Heart left ventricle (tissue), 16 donors: ENCODE measurements around the gene ETAA1. TPM values are rescaled to one million over a fixed set of nuclear protein-coding genes. Genes with fewer than 3 reads are reported as not detected.

Experiments
- ATAC-seq, 4 donors: fragments of 200-7000 bp; cut with Tn5 transposase; one replicate each; pipeline ENCODE4 v1.9.1; 2020 to 2022; ENCODE audit warnings: moderate library complexity in 4 of 4, mild to moderate bottlenecking in 3 of 4, moderate number of reproducible peaks in 1 of 4
- DNase-seq, 5 donors: peaks; one replicate each; pipeline ENCODE4 v3.0.0-alpha.2; 2020
- H3K27ac ChIP-seq, 12 donors: fragments of 200-600 bp; sonication (generic) in 4 of 12; one replicate each; pipeline versions ENCODE4 v1.5.0 to v1.8.0; 2016 to 2022; ENCODE audit warnings: mild to moderate bottlenecking in 2 of 12
- H3K27me3 ChIP-seq, 9 donors: fragments of 200-600 bp; sonication (generic) in 2 of 9; one replicate each; pipeline versions ENCODE4 v1.5.1 to v1.8.0; 2016 to 2022; ENCODE audit warnings: mild to moderate bottlenecking in 3 of 9
- H3K36me3 ChIP-seq, 9 donors: fragments of 200-600 bp; sonication (generic) in 2 of 9; one replicate each; pipeline versions ENCODE4 v1.5.0 to v1.8.0; 2018 to 2022; ENCODE audit warnings: mild to moderate bottlenecking in 2 of 9
- H3K4me1 ChIP-seq, 12 donors: fragments of 200-600 bp; sonication (generic) in 4 of 12; one replicate each; pipeline versions ENCODE4 v1.5.0 to v1.8.0; 2016 to 2022; ENCODE audit warnings: mild to moderate bottlenecking in 3 of 12
- H3K4me3 ChIP-seq, 12 donors: fragments of 200-600 bp; sonication (generic) in 4 of 12; one replicate each; pipeline versions ENCODE4 v1.5.0 to v1.8.0; 2017 to 2022; ENCODE audit warnings: mild to moderate bottlenecking in 9 of 12, moderate library complexity in 4 of 12
- H3K9me3 ChIP-seq, 12 donors: fragments of 200-600 bp; sonication (generic) in 4 of 12; one replicate each; pipeline versions ENCODE4 v1.5.0 to v1.8.0; 2016 to 2022; ENCODE audit warnings: mild to moderate bottlenecking in 1 of 12
- POLR2A ChIP-seq, 2 donors: fragments of 450-650 bp; IDR thresholded peaks; one replicate each; pipeline ENCODE4 v1.6.1; 2017; ENCODE audit warnings: antibody characterized with exemption in 2 of 2, mild to moderate bottlenecking in 2 of 2, moderate library complexity in 2 of 2
- WGBS, 4 donors: extraction: QIAGEN DNeasy Blood & Tissue Kit in 2 of 4; methylation state at CpG; one replicate each; pipeline versions ENCODE4 v1.1.5 to v1.1.7; 2013 to 2018; 5-methylcytosine and 5-hydroxymethylcytosine counted together
- intact Hi-C, 10 donors: fragments of 100-400 bp; cut with DNase I; formaldehyde crosslinking; loops; one replicate each; pipeline versions ENCODE4 v1.11.1 to v1.14.2; 2022
- polyA plus RNA-seq, 2 donors: library from polyadenylated mRNA; stranded (reverse); fragments of 200-250 nt; gene quantifications; one replicate each; pipeline ENCODE4 v1.2.3, GENCODE V29; 2013
- total RNA-seq, 9 donors: library from RNA; depleted of rRNA in 2 of 9; stranded (reverse); fragments of >200 nt in 2 of 9; fragmentation: NEBNext Ultra II Directional in 3 of 9; extraction: Animal tissue kit (Norgen Biotek cat#: 25700) in 3 of 9; gene quantifications; one replicate each; pipeline versions ENCODE4 v1.1.0 to v1.2.4, GENCODE V29; 2016 to 2023
- TF ChIP-seq, protein P1 (sequence below), 12 donors: fragments of 200-600 bp; sonication (generic) in 4 of 12; IDR thresholded peaks; one replicate each; pipeline versions ENCODE4 v1.5.0 to v1.8.0; 2018 to 2022; ENCODE audit warnings: antibody characterized with exemption in 12 of 12, mild to moderate bottlenecking in 5 of 12
- donor health status: ischemic (EF 13 %, LVEDD 7.1; RV severe dilation, severe dysfunction).
- donor health status: healthy with polysubstance abuse.
- donor health status: DM: no; HTN: yes; CAD: no.
- donor health status: DM: no; HTN: no; CAD: no.
- donor health status: ischemic (EF 25% LVEDD 6.9; RV normal size, moderate dysfunction).
- donor health status: ischemic (EF 25% LVEDD 5.7; RV mildly dilated, moderate dysfunction).
- donor health status: healthy.
- donor health status: DM: yes; HTN: yes; CAD: no.
- donor health status: ischemic (EF 35%, LVEDD 5.7; RV mildly dilated, moderate dysfunction).
- donor health status: nonischemic (EF 11% LVEDD 7.7; RV severe dilation, severe dysfunction).
- donor health status: DM: yes; HTN: yes; CAD: no.
- donor health status: PGD.
- donor health status: ischemic (EF 29% LVEDD 5.4; RV normal size, mild dysfunction).
- donor health status: nonischemic (EF 23%, LVEDD 6.1; RV moderate dilation, normal function).

The ETAA1 gene
- total and polyA plus RNA-seq, 11 donors = 4.1 to 7.8 (median 5.3) TPM

DNA sequence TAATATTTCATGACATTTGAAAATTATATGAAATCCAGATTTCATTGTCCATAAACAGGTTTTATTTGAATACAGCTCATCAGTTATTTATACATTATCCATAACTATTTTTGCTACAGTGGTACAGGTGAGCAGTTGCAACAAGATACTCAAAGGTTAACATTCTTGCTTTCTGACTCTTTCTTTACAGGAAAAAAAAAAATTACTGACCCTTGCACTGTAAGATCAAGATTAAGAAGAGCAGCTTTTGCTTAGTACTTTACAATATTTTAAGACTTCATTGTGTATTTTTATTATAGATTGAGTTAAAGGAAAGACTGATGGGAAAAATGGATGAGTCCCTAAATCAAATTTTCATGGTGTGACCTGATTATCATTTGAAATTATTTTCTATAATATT lies 11.2 kb downstream of the ETAA1 start:
- TF ChIP-seq, protein P1, sequence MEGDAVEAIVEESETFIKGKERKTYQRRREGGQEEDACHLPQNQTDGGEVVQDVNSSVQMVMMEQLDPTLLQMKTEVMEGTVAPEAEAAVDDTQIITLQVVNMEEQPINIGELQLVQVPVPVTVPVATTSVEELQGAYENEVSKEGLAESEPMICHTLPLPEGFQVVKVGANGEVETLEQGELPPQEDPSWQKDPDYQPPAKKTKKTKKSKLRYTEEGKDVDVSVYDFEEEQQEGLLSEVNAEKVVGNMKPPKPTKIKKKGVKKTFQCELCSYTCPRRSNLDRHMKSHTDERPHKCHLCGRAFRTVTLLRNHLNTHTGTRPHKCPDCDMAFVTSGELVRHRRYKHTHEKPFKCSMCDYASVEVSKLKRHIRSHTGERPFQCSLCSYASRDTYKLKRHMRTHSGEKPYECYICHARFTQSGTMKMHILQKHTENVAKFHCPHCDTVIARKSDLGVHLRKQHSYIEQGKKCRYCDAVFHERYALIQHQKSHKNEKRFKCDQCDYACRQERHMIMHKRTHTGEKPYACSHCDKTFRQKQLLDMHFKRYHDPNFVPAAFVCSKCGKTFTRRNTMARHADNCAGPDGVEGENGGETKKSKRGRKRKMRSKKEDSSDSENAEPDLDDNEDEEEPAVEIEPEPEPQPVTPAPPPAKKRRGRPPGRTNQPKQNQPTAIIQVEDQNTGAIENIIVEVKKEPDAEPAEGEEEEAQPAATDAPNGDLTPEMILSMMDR (IDR thresholded peaks at IDR 0.05) = no peak
- TF ChIP-seq POLR2A (IDR thresholded peaks at IDR 0.05) = no peak
- Histone ChIP-seq H3K27ac (no peak overlapping the region), H3K4me1 (no peaks in the 10 kb centered on the region), H3K4me3 (no peak overlapping the region), H3K27me3 (no peaks in the 10 kb centered on the region), H3K36me3 (peaks cover 0 to 86% (median 52%) of the 10 kb centered on the region in 9 donors), H3K9me3 (no peaks in the 10 kb centered on the region)
- intact Hi-C loops = no loop called here
- DNase-seq = no peak
- ATAC-seq = no peak

DNA sequence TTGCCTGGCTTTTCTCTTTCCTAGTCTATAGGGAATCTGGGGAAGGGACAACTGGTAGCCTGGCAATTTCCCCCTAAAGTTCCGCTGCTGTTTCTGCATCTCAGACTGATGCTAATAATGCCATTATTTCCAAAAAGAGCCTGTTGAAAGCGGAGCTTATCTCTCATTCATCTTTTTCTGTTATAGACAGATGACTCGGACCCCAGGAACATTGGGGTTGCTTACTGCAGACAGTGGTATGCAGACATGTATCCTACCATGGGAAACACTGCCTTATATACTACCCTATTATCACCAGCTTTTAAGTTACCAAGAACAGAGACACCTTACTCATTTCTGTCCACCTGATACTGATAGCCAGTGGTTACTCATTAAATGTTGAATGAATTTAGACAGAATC lies 15.3 kb downstream of the ETAA1 start:
- Histone ChIP-seq H3K27me3 (no peaks in the 10 kb centered on the region), H3K27ac (no peak overlapping the region), H3K36me3 (peaks cover 0 to 45% (median 25%) of the 10 kb centered on the region in 9 donors), H3K4me1 (no peaks in the 10 kb centered on the region), H3K4me3 (no peak overlapping the region), H3K9me3 (no peaks in the 10 kb centered on the region)
- no peak for ATAC-seq
- no peak for DNase-seq
- no peak for TF ChIP-seq POLR2A (IDR thresholded peaks at IDR 0.05)
- TF ChIP-seq, protein P1 (IDR thresholded peaks at IDR 0.05) = no peak
- intact Hi-C loops = no loop called here
- 94 to 99% (median 95%) methylated on average over 3 of the region's 3 CpGs for WGBS, 4 donors

DNA sequence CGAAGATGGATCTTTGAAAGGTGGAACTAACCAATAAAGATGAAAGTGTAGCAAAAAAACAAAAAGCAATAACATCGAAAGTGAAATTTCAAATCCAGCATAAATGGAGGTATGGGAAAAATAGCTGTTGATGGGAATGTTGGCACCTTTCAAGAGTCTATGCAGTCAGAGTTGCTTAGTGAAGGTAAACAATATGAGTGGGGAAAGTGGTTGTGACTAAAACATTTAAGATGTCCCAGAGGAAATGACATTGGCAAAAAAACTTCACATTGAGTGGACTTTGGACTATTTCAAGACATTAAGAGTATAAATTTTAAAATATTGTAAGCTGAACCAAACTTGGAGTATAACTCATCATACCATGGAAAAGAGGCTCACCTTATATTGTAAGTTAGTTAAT lies 17.7 kb downstream of the ETAA1 start:
- no peak overlapping the region for H3K4me3 ChIP-seq
- peaks cover 0 to 25% (median 18%) of the 10 kb centered on the region in 9 donors for H3K36me3 ChIP-seq
- 93 to 96% (median 94%) methylated on average over 2 of the region's 2 CpGs for WGBS, 4 donors
- TF ChIP-seq POLR2A (IDR thresholded peaks at IDR 0.05) = no peak
- TF ChIP-seq, protein P1 (IDR thresholded peaks at IDR 0.05) = no peak
- no peaks in the 10 kb centered on the region for H3K9me3 ChIP-seq
- H3K27me3 ChIP-seq = no peaks in the 10 kb centered on the region
- no peak overlapping the region for H3K27ac ChIP-seq
- ATAC-seq (no peak), DNase-seq (no peak)
- intact Hi-C loops = no loop called here
- H3K4me1 ChIP-seq = no peaks in the 10 kb centered on the region

DNA sequence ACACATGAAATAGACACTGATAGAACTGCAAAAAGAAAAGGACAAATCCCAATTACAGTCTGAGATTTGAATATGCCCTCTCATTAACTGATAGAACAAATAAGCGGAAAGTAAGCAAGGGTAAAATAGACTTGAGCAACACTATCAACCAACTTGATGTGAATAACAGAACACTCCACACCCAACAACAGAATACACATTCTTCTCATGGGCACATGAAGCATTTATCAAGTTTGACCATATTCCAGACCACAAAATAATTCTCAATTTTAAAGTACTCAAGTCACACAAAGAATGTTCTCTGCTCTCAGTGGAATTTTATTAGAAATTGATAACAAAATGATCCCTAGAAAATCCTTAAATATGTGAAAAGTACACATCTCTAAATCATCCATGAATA lies 19.0 kb downstream of the ETAA1 start:
- Histone ChIP-seq H3K4me1 (no peaks in the 10 kb centered on the region), H3K9me3 (no peaks in the 10 kb centered on the region), H3K27me3 (no peaks in the 10 kb centered on the region), H3K36me3 (peaks cover 0 to 12% (median 6%) of the 10 kb centered on the region in 9 donors), H3K4me3 (no peak overlapping the region), H3K27ac (no peak overlapping the region)
- ATAC-seq = no peak
- DNase-seq = no peak
- TF ChIP-seq POLR2A (IDR thresholded peaks at IDR 0.05) = no peak
- TF ChIP-seq, protein P1 (IDR thresholded peaks at IDR 0.05) = no peak
- intact Hi-C loops = no loop called here
- 94 to 100% (median 95%) methylated on average over 1 of the region's 1 CpG for WGBS, 4 donors
